Fibroblast of upper back skin (primary cell): Measurements from ENCODE around the gene MAPK12.

Source experiments
- DNase-seq: peaks from one replicate; pipeline ENCODE4 v3.0.0-alpha.2; 2013

Gene MAPK12

DNA sequence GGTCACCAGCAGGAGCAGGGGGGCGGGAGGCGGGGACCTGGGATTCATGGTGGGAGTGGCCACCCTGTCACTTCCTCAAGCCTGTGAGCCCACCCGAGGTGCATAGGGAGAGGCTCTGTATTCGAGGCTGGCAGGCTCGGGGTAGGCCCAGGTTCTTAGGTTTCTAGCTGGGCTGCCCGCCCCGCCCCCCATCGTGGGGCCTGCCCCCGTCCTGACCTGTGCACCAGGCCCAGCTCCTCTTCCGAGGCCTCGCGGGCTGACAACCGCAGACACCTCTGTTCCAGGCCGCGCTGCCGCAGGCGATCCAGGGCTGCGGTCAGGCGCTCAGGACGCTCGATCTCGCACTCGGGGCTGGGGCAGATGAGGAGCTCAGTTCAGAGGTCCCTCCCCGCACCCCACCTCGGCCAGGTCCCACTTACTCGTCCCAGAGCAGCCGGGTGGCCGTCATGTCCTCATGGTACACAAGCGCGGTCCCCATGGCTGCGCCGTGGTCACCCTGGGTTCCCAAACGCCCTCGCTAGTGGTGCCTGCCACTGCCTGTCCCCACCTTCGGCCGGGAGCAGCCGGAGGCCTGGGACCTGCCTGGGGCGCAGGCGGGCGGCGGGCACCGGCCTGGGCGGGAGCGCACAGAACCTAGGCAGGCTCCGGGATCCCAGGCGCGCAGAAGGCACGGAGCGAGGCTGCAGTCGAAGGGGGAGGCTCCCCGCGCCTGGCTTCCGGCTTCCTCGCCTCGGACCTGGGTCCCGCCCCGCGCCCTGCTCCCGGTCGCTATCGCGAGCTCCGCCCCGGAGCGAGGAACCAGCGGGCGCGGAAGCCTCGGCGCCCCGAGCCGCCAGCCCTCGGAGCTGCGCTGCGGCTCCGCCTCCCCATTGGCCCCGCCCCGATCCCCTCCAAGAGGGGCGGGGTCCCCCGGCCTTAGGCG, 10.7 kb downstream of the MAPK12 start, which contains the start of gene HDAC10:
Gene HDAC10 (minus strand): TSS at position 711 of the 922 bp plus-strand sequence. CDS start 233 bp downstream, at position 478.
- DNase-seq, result peak; percentile 77

DNA sequence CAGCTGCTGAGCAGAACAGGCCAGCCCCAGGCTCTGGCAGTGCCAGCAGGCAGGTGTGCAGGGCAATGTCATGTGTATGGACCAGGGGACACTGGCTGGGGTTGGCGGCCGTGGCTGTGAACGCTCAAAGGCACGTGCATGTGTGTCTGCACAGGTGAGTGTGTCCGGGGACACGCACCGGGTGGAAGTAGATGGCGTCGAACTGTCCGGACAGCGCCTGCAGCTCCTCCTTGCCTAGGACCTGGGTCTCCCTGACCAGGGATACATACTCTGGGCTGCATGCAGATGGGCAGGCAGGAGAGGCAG, 11.3 kb downstream of the MAPK12 start:
- no peak for DNase-seq

DNA sequence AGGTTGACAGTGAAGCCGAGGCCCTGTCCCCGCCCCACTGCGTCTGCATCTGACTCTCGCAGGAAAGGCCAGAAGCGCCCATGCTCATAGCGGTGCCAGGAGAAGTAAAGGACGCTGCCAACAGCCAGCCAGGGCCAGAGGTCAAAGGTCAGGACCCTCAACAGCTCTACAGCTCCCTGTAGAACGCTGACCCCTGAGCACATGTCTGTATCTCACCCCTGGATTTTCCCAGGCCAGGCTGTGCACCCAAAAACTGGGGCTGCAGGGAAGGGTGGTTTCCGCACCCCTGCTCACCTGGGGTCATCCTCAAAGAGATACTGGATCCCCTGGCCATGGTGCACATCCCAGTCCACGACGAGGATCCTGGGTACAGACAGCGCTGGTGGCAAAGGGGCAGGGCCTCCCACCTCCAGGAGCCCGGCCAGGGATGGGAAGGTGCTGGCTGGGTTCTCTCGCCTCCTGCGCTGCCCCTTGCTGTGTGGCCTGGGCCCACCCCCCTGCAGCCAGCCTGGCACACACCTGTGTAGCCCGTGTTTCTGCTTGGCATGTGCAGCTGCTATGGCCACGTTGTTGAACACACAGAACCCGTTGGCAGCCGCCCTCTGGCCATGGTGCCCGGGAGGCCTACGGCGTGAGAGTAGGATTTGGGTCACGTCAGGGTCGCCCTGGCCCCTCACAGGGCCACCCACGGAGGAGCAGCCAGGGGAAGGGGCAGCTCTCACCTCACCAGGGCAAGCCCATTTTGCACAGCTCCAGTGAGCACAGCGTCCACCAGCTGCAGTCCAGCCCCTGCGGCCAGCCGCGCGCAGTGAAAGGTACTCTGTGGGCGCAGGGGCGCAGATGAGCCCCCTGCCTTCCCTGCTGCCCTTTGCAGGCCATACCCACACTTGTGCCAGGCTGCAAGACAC, 11.9 kb downstream of the MAPK12 start:
- no peak for DNase-seq

DNA sequence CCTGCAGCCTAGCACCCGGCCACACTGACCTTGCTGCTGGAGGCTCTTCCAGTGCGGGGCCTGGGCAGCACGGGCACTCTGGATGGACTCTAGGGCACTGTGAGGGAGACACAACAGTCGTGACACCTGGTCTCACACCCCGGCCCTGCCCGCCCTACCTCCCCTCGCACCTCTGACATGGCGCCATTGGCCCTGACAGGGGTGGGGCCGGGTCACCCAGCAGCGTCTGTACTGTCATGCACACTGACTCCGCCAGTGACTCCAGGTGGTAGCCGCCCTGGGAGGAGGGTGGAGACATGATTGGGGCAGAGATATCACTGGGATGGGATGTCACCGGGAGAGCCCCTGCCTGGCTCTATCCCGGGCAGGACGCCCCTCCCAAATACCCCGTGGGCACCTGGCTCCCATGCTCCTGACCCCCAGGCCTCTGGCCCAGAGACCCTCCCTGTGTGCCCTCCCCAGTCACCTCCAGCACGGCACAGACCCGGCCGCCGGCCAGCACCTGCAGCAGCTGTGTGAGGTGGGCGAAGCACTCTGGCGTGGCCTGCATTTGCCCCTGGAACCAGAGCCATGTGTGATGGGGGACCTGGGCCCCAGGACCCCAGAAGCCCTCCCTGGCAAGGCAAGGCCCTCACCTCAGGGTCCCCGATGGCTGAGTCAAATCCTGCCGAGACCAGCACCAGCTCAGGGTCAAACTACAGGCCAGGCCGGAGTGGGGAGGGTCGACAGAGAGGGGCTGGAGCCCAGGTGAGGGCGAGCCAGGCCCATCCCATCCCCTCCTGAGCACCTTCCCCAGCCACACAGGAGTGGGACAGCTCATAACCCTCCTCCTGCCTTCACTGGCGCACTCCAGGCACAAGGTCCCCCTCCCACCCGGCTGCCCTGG, 13.0 kb downstream of the MAPK12 start:
- DNase-seq, result no peak

DNA sequence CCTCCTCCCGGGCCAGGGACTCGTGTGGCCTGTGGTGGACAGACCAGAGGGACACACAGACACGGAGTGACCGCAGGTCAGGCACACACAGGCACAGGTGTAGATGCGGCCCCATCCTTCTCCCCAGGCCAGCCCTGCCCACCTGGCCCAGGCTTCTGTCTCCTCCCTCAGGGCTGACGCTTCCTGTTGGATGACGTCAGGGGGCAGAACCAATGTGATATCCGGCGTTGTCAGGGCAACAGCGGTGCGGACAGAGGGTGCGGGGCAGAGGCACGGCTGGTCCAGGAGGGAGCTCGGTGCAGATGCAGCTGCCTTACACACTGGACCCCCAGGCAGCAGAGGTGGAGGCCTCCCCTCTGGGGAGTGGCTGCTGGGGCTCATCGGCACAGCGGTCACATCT, 13.7 kb downstream of the MAPK12 start:
- DNase-seq, result peak; percentile 64

DNA sequence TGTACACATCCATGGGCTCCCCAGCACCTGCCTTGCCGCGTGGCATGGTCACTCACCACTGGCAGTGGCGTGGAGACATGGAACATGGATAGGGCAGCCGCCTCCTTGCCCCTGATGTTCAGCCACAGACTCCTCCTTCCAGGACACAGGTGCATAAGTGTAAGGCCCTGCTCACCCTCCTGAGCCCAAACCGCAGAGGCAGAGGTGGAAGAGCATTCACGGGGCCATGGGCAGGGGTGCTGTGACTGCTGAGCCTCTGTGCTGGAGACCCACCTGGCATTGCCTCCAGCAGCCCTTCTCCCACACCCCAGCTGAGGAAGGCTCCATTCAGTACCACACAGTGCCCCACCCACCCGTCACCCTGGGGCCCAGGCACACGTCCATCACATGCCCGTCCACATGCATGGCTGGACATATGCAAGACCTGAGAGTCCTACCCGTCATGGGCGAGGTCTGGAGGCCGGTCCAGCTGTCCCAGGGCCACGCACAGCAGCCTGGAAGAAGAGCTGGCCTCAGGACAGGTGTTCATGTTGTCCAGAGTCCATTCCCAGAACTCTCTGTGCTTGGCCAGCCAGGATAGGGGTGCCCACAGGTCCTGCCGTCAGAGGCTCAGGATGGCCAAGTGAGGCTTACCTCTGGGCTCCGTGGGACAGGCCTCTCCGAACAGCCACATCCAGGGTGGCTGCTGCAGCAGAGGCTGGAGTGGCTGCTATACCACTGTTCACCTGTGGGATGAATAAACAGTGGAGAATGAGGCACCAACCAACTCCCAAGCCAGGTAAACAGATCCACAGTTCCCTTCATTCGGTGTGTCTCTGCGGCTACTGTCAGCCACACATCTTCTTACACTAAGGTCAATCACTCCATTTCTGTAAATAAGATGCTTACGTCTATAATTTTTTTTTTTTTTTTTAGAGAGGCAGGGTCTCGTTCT, 15.0 kb downstream of the MAPK12 start:
- DNase-seq, result no peak

DNA sequence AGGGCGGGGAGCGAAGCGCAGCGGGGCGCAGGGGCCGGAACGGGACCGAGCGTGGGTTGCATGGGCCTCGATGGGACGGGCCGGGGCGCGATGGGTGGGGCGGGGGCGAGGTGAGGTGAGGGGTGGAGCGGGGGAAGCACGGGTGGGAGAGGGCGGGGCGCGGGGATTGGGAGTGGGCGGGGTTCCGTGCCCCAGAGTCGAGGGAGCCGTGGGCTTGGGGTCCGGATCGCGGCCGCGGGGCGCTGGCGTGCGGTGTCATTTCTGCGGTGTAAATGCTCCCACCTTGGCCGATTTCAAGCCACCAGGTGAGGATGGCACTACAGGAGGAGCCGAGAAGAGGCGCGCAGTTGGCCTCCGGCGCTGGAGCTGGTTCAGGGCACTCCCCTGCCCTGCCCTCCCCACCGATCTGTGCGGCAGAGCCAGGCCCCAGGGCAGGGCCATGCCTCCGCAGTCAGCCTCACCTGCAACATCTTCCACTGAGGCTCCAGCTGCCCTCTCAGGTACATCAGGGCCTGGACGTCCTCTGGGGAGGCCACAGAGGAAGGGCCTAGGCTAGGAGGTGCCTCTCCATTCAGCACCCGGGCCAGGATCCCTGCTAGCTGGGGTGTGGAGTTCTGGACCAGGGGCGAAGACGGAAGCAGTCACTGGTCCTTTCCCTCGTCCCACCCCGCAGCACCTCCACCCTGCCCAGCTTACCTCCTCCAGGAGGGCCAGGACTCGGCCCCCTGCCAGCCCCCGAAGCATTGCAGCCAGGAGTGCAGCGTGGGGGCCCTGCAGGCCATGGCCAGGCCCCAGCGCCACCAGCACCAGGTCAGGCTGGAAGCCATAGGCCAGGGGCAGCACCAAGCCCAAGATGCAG, 16.0 kb downstream of the MAPK12 start:
- DNase-seq, result no peak

DNA sequence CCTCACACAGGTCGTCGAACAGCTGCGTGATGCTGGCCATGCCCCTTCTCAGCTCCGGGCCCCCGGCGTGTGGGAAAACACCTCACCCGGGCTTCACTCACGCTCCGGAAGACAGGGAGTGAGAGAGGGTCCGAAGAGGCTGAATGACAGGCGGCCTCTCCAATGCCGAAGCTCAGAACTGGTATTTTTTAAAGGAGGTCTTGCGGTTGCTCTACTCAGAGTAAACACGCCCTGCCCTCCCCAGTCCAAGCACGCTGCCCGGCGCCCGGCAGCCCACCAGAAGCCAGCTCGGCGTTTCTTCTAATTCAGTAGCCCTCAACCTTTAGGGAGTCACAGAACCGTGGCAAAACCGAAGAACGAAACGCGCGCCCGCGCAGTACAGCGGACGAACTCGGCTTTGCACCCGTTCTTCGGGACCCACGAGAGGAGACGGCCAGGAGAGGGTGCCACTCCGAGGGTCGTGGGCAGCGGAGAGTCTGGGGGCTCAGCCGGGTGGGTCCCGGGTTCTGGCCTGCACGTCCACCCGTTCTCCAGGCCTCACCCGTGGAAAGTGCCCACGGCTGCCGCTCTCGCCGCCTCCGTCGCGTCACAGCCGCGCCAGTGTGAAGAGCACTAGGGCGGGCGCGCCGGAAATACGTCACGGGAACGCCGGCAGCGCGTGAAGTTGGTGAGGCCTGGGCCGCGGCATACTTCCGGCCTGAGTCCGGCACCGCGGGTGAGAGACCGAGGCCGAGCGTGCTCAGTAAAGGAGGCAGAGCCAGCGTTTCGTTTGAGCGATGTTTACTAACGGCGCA, 16.9 kb downstream of the MAPK12 start, which contains the start of gene TUBGCP6:
Gene TUBGCP6 (minus strand): TSS at position 604 of the 794 bp plus-strand sequence. CDS start 564 bp downstream, at position 40.
- peak; percentile 89 for DNase-seq

DNA sequence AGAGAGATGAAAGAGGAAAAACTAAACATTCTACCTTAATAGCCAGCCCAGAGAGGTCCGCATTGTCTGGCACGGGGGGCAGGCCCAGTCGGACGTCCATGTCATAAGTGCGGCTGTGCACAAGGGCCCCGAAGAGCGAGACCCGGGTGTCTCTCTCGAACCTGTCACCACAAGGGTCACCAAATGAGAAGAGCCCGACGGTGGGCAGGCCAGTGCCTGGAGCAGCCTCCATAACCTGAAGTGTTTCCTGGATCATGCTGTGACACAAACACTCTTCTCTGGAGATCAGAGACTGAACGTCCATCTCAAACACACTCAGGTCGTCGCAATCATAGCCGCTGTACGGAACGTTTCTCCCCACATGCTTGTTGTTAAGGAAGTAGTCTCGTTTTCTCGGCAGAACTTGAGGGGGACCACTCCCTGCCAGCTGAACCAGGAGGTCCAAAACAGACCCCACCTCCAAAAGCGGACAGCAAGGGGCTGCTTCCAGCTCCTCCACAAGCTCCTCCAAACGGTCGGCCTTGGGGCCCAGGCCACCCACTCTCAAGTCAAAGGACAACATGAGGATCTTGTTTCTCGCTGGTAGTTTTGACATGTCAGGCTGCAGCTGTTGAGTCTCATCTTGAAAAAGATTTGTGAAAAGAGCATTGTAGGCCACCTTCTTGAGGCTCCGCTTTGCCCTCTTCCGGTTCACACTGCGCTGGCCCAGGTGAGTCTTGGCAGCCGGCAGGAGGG, 17.6 kb downstream of the MAPK12 start:
- DNase-seq, result no peak

DNA sequence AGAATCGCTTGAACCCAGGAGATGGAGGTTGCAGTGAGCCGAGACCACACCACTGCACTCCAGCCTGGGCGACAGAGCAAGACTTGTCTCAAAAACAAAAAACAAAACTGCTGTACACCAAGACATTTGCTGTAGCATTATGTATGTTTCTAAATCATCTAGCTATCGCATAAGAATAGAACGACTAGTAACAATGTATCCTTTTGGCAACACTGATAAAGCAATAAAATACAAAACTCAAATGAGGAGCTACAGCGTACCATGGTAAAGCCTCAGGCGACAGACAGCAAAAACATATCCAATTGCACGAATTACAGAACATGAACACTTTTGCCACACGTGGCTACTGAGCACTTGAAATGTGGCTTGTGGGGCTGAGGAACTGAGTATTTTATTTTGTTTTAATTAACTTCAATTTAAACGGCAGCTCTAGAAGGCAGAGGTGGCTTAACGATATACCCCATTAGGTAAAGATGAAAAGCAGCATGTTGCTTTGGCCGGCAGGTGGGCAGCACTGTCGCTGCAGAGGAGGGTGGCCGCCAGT, 19.0 kb downstream of the MAPK12 start:
- DNase-seq, result no peak

DNA sequence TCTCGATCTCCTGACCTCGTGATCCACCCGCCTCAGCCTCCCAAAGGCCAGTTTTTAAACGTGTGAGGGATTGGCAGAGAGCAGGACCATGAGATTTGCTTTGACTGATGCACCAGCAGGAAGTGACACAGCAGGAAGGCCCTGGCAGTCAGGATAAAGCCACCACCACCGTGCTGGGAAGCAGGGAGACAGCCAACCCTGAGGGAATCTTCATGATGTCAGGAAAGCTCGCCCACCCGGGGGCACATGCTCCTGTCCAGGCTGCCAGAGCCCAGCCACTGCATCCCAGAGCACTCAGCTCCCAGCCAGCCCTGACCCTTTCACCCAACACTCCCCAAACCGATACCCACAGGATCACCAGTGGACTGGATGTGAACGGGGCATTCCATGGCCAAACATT, 22.7 kb downstream of the MAPK12 start:
- no peak for DNase-seq

DNA sequence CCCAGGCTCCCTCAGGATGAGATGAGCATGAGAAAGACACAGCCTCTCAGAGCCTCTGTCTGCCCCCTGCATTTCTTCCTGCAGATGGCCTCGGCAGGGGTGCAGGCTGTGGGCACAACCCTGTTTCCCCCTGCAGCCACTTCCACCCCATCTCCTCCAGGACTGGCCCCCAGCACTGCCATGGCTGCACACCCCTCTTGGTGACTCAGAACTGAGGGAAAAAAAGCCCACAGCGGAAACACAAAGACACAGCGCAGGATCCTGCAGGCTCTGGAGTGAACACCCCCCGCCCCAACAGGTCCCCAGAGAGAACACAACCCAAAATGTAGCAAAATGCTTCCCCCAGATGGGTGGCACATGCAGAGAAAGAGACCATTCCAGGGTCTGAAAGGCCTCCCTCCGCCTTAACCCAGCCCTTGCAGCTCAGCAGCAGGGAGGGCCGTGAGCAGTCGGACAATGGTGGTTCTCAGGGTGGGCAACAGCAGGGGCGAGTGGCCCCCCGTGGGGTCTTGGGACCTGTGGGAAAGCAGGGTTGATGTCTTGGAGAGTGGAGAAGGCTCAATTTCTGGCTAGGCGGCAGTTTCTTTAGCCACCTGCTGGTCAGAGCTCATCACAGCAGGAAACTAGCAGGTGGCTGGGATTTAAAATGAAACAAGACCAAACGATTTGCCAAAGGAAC, 24.6 kb downstream of the MAPK12 start:
- no peak for DNase-seq

DNA sequence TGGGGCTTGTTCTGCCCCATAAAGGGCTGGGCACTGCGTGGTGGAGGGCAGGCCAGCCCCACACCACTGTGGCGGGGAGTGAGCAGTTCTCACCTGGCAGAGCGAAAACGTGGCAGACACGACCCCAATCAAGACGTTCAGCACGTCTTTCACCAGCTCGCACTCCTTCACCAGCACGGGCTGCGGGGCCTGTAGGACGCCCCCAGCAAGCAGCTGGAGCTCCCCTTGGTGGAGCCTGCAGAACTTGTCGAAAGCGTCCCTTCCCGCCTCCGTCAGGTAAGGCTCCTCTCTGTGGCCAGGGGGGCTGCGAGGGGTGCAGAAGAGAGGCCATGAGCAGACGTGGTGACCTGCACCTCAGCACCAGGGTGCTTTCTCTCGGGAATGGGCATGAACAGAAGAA, 28.3 kb downstream of the MAPK12 start:
- no peak for DNase-seq

DNA sequence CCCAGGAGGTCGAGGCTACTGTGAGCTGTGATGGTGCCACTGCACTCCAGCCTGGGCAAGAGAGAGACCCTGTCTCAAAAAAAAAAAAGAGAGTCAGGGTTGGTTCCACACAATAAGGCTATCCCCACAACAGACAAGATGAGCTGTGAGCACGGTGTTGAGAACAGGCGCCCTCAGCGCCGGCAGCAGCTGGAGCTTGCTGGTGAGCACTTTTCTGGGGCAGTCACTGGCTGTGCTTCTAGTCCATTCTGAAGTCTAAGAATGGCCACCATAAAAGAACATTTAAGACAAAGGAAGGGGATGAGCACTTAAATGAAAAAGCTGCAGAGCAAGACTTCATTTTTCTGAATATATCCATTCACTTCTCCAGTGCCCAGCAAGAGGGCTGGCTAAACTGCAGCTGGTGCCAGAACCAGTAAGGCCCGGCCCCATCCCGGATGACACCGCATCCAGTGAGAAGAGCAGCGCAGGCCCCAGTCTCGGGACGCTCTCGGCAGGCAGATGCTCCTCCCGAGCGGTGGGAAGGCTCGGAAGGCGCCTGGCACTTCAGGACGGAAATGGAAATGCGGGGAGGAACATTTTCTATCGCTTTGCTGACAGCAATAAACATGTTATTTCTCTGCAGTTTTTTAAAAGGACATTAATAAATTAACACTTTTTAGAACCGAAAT, 28.9 kb downstream of the MAPK12 start:
- no peak for DNase-seq

DNA sequence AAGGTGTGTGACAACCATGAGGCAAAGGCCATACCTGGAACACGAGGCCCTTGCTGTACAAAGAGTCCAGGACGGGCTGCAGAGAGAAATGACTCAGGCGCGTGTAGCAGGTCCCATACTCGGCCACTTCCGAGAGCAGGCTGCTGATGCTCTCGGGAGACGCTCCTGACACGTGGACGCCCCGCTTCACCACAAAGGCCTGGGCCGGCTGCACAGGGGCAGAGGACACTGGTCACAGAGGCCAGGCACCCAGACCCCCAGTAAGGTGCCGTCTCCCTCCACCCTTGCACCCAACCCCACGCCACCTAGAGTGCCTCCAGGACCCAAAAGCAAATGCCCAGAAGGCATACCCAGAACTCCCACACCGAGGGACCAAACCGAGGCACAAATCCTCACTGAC, 32.1 kb downstream of the MAPK12 start:
- no peak for DNase-seq

DNA sequence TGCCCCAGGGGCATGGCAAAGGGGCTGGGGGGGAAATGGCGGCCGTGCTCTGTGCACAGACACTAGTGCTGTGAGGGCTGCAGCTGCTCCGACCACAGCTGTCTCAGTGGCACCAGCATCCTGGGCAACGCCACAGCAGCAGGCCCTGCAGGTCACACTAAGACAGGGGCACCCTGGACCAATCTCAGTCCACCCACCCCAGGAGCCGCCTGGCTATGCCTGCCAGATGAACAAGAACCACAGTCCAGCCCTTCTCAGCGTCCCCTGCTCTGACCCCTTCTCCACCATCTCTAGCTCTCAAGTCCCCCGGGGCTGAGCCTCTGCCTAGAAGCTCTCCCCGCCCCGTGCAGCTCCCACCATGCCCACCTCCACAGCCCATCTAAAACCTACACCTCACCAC, 33.1 kb downstream of the MAPK12 start:
- no peak for DNase-seq

DNA sequence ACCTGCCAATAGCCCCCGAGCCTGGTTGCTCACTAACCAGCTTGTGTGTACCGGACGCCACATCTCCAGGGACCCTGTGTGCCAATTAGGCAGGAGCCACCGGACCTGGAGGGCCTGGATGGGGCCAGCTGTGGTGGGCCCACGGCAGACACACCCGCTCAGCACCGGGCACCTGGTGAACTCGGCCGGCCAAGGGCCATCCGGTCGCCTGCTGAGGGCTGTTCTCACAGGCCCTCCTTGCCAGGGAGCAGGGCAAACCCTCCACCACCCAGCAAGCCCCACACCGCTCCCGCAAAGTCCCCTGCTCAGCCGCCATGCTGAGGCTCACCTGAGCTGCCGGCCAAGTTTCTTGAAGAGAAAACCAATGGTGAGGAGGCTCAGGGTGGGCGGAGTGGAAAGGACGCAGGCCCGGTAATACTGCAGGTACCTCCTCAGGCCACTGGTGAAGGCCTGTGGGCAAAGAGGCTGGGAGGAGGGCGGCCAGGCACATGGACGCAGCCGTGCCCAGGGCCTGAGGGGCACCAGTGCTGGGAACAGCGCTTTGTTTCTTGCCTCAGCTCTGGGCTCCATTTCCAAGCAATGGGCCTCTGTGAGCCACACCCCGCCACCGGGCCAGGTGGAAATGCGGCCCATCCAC, 33.8 kb downstream of the MAPK12 start:
- no peak for DNase-seq
